Sigmoid colon (tissue), 7 donors: ENCODE data around the gene KATNBL1. TPM values are rescaled to one million over a fixed set of nuclear protein-coding genes. Genes with fewer than 3 reads are reported as not detected.

Source experiments
- DNase-seq: peaks from one replicate; pipeline ENCODE4 v3.0.0-alpha.2; 2019
- H3K27ac ChIP-seq, 4 donors: fragments of 200-600 bp; sonication (generic); one replicate each; pipeline ENCODE4 v1.5.1; 2016 to 2019; ENCODE audit warnings: mild to moderate bottlenecking in 1 of 4
- H3K27me3 ChIP-seq, 3 donors: fragments of 200-600 bp; sonication (generic); one replicate each; pipeline ENCODE4 v1.5.1; 2019; ENCODE audit warnings: mild to moderate bottlenecking in 1 of 3
- H3K36me3 ChIP-seq, 4 donors: fragments of 200-600 bp; sonication (generic); one replicate each; pipeline ENCODE4 v1.5.1; 2016 to 2019
- H3K4me1 ChIP-seq, 4 donors: fragments of 200-600 bp; sonication (generic); one replicate each; pipeline ENCODE4 v1.5.1; 2017 to 2019
- H3K4me3 ChIP-seq, 4 donors: fragments of 200-600 bp; sonication (generic); one replicate each; pipeline ENCODE4 v1.5.1; 2017 to 2019; ENCODE audit warnings: mild to moderate bottlenecking in 2 of 4, moderate library complexity in 1 of 4
- H3K9me3 ChIP-seq, 4 donors: fragments of 200-600 bp in 3 of 4; sonication (generic) in 3 of 4; one replicate each; pipeline versions ENCODE4 v1.5.1 to v1.6.1; 2013 to 2019
- CTCF ChIP-seq, 4 experiments: fragments of 450-650 bp in 3 of 4; fragments of 200-600 bp in 1 of 4; IDR thresholded peaks; one replicate each; pipeline ENCODE4 v1.5.1; 2016 to 2019; ENCODE audit warnings: antibody characterized with exemption in 4 of 4, mild to moderate bottlenecking in 3 of 4, moderate library complexity in 2 of 4
- EP300 ChIP-seq, 4 donors: sonication (generic); formaldehyde crosslinking; IDR thresholded peaks; one replicate each; pipeline ENCODE4 v1.6.1; 2017; ENCODE audit warnings: antibody characterized with exemption in 4 of 4
- POLR2A ChIP-seq, 2 donors: fragments of 450-650 bp; IDR thresholded peaks; one replicate each; pipeline ENCODE4 v1.6.1; 2016; ENCODE audit warnings: antibody characterized with exemption in 2 of 2, mild to moderate bottlenecking in 2 of 2, moderate library complexity in 2 of 2
- POLR2AphosphoS5 ChIP-seq, 4 donors: sonication (generic); formaldehyde crosslinking; IDR thresholded peaks; one replicate each; pipeline ENCODE4 v1.6.1; 2017; ENCODE audit warnings: antibody characterized with exemption in 4 of 4
- WGBS, 2 donors: extraction: QIAGEN DNeasy Blood & Tissue Kit; methylation state at CpG; one replicate each; pipeline ENCODE4 v1.1.7; 2013; 5-methylcytosine and 5-hydroxymethylcytosine counted together
- intact Hi-C: fragments of 100-400 bp; cut with DNase I; formaldehyde crosslinking; loops from one replicate; pipeline ENCODE4 v1.15.1; 2023
- polyA plus RNA-seq, 3 donors: library from polyadenylated mRNA; stranded (reverse); fragments of 200-250 nt; gene quantifications; one replicate each; pipeline ENCODE4 v1.2.3, GENCODE V29; 2013
- total RNA-seq, 4 donors: library from RNA; depleted of rRNA; stranded (reverse); fragments of >200 nt; gene quantifications; one replicate each; pipeline ENCODE4 v1.1.0, GENCODE V29; 2016
- donor health status: healthy with polysubstance abuse.
- donor health status: Bipolar disorder and iron deficiency.
- donor health status: healthy.

The KATNBL1 gene
- total and polyA plus RNA-seq, 7 donors: 15.7 to 88.9 (median 39.5) TPM

- H3K4me1 ChIP-seq: no peaks in the 10 kb centered on the region
- DNase-seq: no peak
- no peaks in the 10 kb centered on the region for H3K27me3 ChIP-seq
- no peak overlapping the region for H3K4me3 ChIP-seq
- 98 to 100% methylated on average over 1 of the region's 1 CpG for WGBS, 2 donors
- peaks cover 0 to 72% (median 16%) of the 10 kb centered on the region in 4 donors for H3K36me3 ChIP-seq
- H3K27ac ChIP-seq: no peak overlapping the region
- no peaks in the 10 kb centered on the region for H3K9me3 ChIP-seq
- no peak for TF ChIP-seq CTCF (IDR thresholded peaks at IDR 0.05)
- TF ChIP-seq POLR2AphosphoS5 (IDR thresholded peaks at IDR 0.05): no peak
- intact Hi-C loops: no loop called here
These were observed 38.3 kb upstream of the KATNBL1 start for GRCh38 chr15:34248190-34248589.

GRCh38 chr15:34246276-34246976 is 36.5 kb upstream of the KATNBL1 start:
- H3K27me3 ChIP-seq: no peaks in the 10 kb centered on the region
- no peak overlapping the region for H3K4me3 ChIP-seq
- no peaks in the 10 kb centered on the region for H3K4me1 ChIP-seq
- 83 to 85% methylated on average over 9 of the region's 9 CpGs for WGBS, 2 donors
- intact Hi-C loops: no loop called here
- H3K9me3 ChIP-seq: no peaks in the 10 kb centered on the region
- DNase-seq: no peak
- H3K27ac ChIP-seq: no peak overlapping the region
- H3K36me3 ChIP-seq: peaks cover 0 to 64% (median 12%) of the 10 kb centered on the region in 4 donors
- TF ChIP-seq POLR2A (IDR thresholded peaks at IDR 0.05) (no peak), CTCF (IDR thresholded peaks at IDR 0.05) (no peak), EP300 (IDR thresholded peaks at IDR 0.05) (no peak), POLR2AphosphoS5 (IDR thresholded peaks at IDR 0.05) (no peak)

- intact Hi-C loops: no loop called here
- DNase-seq: no peak
- no peaks in the 10 kb centered on the region for H3K4me1 ChIP-seq
- no peaks in the 10 kb centered on the region for H3K9me3 ChIP-seq
- WGBS, 2 donors: 85 to 89% methylated on average over 3 of the region's 3 CpGs
- H3K27me3 ChIP-seq: no peaks in the 10 kb centered on the region
- TF ChIP-seq POLR2AphosphoS5 (IDR thresholded peaks at IDR 0.05) (no peak), EP300 (IDR thresholded peaks at IDR 0.05) (no peak), POLR2A (IDR thresholded peaks at IDR 0.05) (no peak), CTCF (IDR thresholded peaks at IDR 0.05) (no peak)
- H3K27ac ChIP-seq: no peak overlapping the region
- H3K36me3 ChIP-seq: peaks cover 0 to 61% (median 8%) of the 10 kb centered on the region in 4 donors
- no peak overlapping the region for H3K4me3 ChIP-seq
These were observed 33.3 kb upstream of the KATNBL1 start for GRCh38 chr15:34243226-34243625.

GRCh38 chr15:34242331-34242710 is 32.4 kb upstream of the KATNBL1 start:
- intact Hi-C loops: no loop called here
- H3K27me3 ChIP-seq: no peaks in the 10 kb centered on the region
- TF ChIP-seq POLR2A (IDR thresholded peaks at IDR 0.05) (no peak), POLR2AphosphoS5 (IDR thresholded peaks at IDR 0.05) (no peak), EP300 (IDR thresholded peaks at IDR 0.05) (no peak), CTCF (IDR thresholded peaks at IDR 0.05) (no peak)
- H3K4me3 ChIP-seq: no peak overlapping the region
- H3K4me1 ChIP-seq: no peaks in the 10 kb centered on the region
- H3K9me3 ChIP-seq: no peaks in the 10 kb centered on the region
- H3K36me3 ChIP-seq: peaks cover 0 to 70% (median 10%) of the 10 kb centered on the region in 4 donors
- WGBS, 2 donors: 88 to 92% methylated on average over 4 of the region's 4 CpGs
- H3K27ac ChIP-seq: no peak overlapping the region
- DNase-seq: no peak
